ENCODE measurements around the gene IQSEC3. TPM values are rescaled to one million over a fixed set of nuclear protein-coding genes. Genes with fewer than 3 reads are reported as not detected.
A peak's percentile ranks its signal among the peaks of the same experiment; 100 is the strongest.

Gene IQSEC3
- polyA plus RNA-seq, 1 donor from 2014 or later = not detected

- H3K4me3 Mint-ChIP-seq = no peak overlapping the region
- peaks cover 0 to 2% (median 0%) of the 10 kb centered on the region in 3 donors for H3K4me1 Mint-ChIP-seq
- H3K27ac Mint-ChIP-seq = no peak overlapping the region
- no peaks in the 10 kb centered on the region for H3K36me3 Mint-ChIP-seq
- peaks cover 22% of the 10 kb centered on the region for H3K27me3 Mint-ChIP-seq
- H3K9me3 Mint-ChIP-seq = no peaks in the 10 kb centered on the region
Measured at GRCh38 chr12:174124-174523, 107.6 kb downstream of the IQSEC3 start.

DNA sequence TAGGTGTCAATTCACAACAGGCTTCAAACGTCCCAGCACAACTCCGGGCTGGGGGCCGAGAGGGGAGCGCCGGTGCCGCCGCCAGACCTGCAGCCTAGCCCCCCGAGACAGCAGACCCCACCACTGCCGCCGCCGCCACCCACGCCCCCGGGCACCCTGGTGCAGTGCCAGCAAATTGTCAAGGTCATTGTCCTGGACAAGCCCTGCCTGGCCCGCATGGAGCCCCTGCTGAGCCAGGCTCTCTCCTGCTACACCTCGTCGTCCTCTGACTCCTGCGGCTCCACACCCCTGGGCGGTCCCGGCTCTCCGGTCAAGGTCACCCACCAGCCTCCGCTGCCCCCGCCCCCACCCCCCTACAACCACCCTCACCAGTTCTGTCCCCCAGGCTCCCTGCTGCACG lies 108.0 kb downstream of the IQSEC3 start:
- no peak overlapping the region for H3K4me3 Mint-ChIP-seq
- H3K4me1 Mint-ChIP-seq = peaks cover 0 to 2% (median 0%) of the 10 kb centered on the region in 3 donors
- no peak overlapping the region for H3K27ac Mint-ChIP-seq
- no peaks in the 10 kb centered on the region for H3K9me3 Mint-ChIP-seq
- no peaks in the 10 kb centered on the region for H3K36me3 Mint-ChIP-seq
- peaks cover 19% of the 10 kb centered on the region for H3K27me3 Mint-ChIP-seq

- H3K4me3 Mint-ChIP-seq = no peak overlapping the region
- no peak overlapping the region for H3K27ac Mint-ChIP-seq
- H3K4me1 Mint-ChIP-seq = peaks cover 0 to 5% (median 2%) of the 10 kb centered on the region in 3 donors
- peaks cover 16% of the 10 kb centered on the region for H3K27me3 Mint-ChIP-seq
- no peaks in the 10 kb centered on the region for H3K36me3 Mint-ChIP-seq
- H3K9me3 Mint-ChIP-seq = no peaks in the 10 kb centered on the region
Measured at GRCh38 chr12:175250-175649, 108.7 kb downstream of the IQSEC3 start.

DNA sequence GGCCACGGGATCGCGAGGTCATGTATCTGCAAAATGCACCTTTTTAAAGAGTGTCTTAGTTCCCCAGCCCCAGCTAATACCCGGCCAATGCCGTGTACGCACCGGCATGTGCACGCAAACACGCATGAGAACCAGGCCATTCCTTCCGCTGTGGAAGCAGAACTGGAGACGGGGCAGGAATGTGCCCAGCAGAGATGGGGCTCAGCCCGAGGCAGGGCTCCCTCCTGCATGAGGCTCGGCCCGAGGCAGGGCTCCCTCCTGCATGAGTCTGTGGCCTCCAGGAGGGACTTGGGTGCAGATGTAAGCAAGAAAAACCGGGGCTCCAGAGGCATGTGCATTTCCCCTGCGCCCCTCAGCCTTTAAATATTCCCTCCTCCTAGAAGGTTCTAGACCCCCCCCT lies 109.2 kb downstream of the IQSEC3 start:
- H3K4me3 Mint-ChIP-seq = no peak overlapping the region
- no peaks in the 10 kb centered on the region for H3K36me3 Mint-ChIP-seq
- H3K4me1 Mint-ChIP-seq = peaks cover 0 to 7% (median 2%) of the 10 kb centered on the region in 3 donors
- H3K27me3 Mint-ChIP-seq = peaks cover 16% of the 10 kb centered on the region
- H3K27ac Mint-ChIP-seq = no peak overlapping the region
- H3K9me3 Mint-ChIP-seq = no peaks in the 10 kb centered on the region

DNA sequence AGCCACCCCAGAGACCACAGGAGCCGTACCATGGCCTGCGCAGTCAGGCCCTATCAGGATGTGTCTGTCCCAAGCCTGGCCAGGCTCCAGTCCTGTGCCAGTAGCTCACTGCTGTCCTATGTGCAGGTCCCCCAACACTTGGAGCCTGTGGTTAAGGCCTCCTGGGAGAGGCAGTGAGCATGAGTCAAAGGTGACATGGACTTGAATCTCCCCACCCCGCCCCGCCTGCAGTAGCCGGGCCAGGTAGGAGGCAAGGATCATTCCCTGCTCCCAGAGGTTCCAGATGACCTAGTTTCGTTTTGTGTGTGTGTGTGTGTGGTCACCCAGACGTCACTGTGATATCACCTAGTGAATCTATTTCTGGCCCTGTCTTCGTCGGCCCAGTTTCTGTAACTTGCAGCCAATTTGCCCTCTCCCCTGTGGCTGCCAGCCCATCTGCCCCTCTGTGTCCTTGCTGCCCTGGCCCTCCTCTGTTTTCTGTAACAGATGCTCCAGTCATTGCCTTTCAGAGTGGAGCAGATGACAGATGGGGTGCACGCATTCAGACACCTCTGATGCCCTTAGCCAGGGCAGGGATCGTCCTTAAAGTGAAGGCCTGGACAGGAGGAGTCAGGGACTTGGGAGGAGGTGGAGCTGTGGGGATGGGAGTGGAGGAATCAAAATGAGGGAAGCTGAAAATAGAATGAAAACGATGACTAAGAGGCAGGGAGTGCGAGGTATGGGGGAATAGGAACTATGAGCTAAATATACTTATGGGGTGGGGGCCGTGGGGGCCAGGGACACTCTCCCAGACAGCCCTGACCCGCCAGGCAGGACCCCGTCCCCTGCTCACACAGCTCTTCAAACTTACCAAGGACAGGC lies 110.0 kb downstream of the IQSEC3 start:
- Mint-ChIP-seq H3K27ac (no peak overlapping the region), H3K4me1 (peaks cover 0 to 7% (median 2%) of the 10 kb centered on the region in 3 donors), H3K36me3 (no peaks in the 10 kb centered on the region), H3K27me3 (peaks cover 16% of the 10 kb centered on the region), H3K9me3 (no peaks in the 10 kb centered on the region), H3K4me3 (no peak overlapping the region)

- H3K4me1 Mint-ChIP-seq = peaks cover 0 to 7% (median 2%) of the 10 kb centered on the region in 3 donors
- no peaks in the 10 kb centered on the region for H3K36me3 Mint-ChIP-seq
- no peak overlapping the region for H3K4me3 Mint-ChIP-seq
- H3K27ac Mint-ChIP-seq = peak overlapping the region in 1 of 3 donors; percentile 40
- no peaks in the 10 kb centered on the region for H3K9me3 Mint-ChIP-seq
- peaks cover 16% of the 10 kb centered on the region for H3K27me3 Mint-ChIP-seq
Measured at GRCh38 chr12:177336-177979, 110.9 kb downstream of the IQSEC3 start.

- Mint-ChIP-seq H3K27ac (peak overlapping the region in 1 of 3 donors; percentile 40), H3K27me3 (peaks cover 11% of the 10 kb centered on the region), H3K4me3 (no peak overlapping the region), H3K4me1 (peaks cover 0 to 7% (median 2%) of the 10 kb centered on the region in 3 donors), H3K36me3 (no peaks in the 10 kb centered on the region), H3K9me3 (no peaks in the 10 kb centered on the region)
Measured at GRCh38 chr12:177980-178828, 111.6 kb downstream of the IQSEC3 start.

- Mint-ChIP-seq H3K36me3 (peaks cover 2% of the 10 kb centered on the region), H3K27me3 (peaks cover 12% of the 10 kb centered on the region), H3K9me3 (no peaks in the 10 kb centered on the region), H3K27ac (no peak overlapping the region), H3K4me3 (no peak overlapping the region), H3K4me1 (peaks cover 0 to 7% (median 2%) of the 10 kb centered on the region in 3 donors)
Measured at GRCh38 chr12:178829-179109, 112.2 kb downstream of the IQSEC3 start.

DNA sequence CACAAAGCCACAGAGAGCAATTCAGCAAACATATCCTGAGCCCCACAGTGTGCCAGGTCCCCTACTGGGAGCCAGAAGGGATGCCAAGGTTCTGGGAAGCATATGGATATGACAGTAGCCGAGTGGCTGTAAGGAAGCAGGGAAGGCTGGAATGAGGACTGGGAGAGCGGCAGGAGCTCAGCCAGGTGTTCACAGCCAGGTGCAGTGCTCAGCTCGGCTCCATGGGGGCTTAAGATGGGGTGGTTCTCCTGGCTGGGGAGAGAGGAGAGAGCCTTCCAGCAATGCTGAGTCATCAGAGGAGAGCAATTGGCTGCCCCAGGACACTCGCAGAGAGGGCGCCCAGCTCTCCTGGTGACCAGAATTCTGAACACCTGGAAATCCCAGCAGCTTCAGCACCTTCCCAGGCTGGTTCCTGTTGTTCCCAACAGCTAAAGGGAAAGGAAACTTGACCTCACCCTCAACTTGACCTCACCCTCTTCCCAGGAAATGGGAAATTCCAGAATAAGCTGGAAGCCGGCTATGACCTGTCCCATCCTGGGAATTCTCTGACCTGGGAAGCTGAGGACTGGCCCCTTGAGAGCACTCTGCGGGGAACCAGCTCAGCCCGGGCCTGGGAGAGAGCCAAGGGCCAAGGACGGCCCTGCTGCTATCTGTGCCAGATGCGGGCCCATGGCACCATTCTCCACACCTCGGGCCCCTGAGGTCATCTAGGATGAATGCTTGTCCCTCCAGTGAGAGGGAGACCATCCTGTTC lies 112.7 kb downstream of the IQSEC3 start:
- Mint-ChIP-seq H3K27me3 (peaks cover 11% of the 10 kb centered on the region), H3K36me3 (peaks cover 2% of the 10 kb centered on the region), H3K4me3 (no peak overlapping the region), H3K4me1 (peaks cover 0 to 7% (median 2%) of the 10 kb centered on the region in 3 donors), H3K9me3 (no peaks in the 10 kb centered on the region), H3K27ac (no peak overlapping the region)

GRCh38 chr12:179885-180284 lies 113.3 kb downstream of the IQSEC3 start:
- H3K9me3 Mint-ChIP-seq = no peaks in the 10 kb centered on the region
- H3K27ac Mint-ChIP-seq = no peak overlapping the region
- H3K4me3 Mint-ChIP-seq = no peak overlapping the region
- H3K4me1 Mint-ChIP-seq = peaks cover 0 to 7% (median 2%) of the 10 kb centered on the region in 3 donors
- H3K36me3 Mint-ChIP-seq = peaks cover 2% of the 10 kb centered on the region
- H3K27me3 Mint-ChIP-seq = peaks cover 13% of the 10 kb centered on the region

DNA sequence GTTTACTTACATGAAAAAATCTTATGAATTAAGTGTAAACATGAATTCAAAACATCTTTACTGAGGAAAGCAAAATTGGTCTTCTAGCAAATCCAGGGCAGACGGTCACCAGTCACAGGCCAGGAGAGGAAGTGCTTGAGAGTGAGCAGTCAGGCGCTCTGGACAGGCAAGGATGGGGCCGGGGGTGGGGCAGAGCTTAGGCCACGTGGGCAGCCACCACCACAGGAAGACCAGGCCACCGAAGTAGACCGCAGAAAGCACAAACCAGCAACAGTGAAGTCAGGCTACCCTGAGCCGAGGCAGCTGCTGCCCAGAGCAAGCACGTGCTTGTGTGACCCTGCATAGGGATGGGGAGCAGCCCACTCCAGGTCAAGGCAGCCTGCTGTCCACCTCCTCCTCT lies 113.9 kb downstream of the IQSEC3 start:
- Mint-ChIP-seq H3K27me3 (peaks cover 15% of the 10 kb centered on the region), H3K27ac (no peak overlapping the region), H3K9me3 (no peaks in the 10 kb centered on the region), H3K36me3 (peaks cover 2% of the 10 kb centered on the region), H3K4me3 (no peak overlapping the region), H3K4me1 (peaks cover 0 to 7% (median 2%) of the 10 kb centered on the region in 3 donors)

GRCh38 chr12:181921-182320 lies 115.4 kb downstream of the IQSEC3 start:
- Mint-ChIP-seq H3K4me3 (no peak overlapping the region), H3K9me3 (no peaks in the 10 kb centered on the region), H3K36me3 (peaks cover 2% of the 10 kb centered on the region), H3K27me3 (peaks cover 14% of the 10 kb centered on the region), H3K4me1 (peaks cover 0 to 7% (median 2%) of the 10 kb centered on the region in 3 donors), H3K27ac (no peak overlapping the region)

DNA sequence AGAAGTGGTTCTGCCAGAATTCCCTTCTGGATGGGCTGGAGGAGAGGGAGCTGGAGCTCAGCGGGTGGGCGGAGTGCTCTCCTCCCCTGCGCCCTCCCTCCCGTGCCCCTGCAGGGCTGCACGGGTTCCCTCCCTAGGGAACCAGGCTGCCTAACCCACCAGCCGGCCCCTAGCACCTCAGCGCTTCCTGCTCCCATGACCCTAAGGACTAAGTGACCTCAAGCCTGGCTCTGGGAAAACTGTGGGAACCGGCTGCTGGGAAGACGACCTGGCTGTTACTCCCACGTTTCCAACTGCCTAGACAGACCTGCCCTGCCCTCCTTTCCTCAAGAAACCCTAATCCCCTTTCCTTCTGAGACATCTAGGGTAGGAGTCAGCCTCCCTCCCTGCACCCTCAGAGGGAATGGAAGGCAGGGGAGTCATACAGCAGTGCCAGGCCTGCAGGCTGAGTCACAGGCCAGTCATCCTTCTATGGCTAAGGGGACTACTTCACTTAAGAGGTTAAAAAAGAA lies 115.9 kb downstream of the IQSEC3 start:
- H3K27me3 Mint-ChIP-seq = peaks cover 16% of the 10 kb centered on the region
- H3K4me1 Mint-ChIP-seq = peaks cover 0 to 7% (median 2%) of the 10 kb centered on the region in 3 donors
- H3K9me3 Mint-ChIP-seq = no peaks in the 10 kb centered on the region
- no peak overlapping the region for H3K27ac Mint-ChIP-seq
- peaks cover 2% of the 10 kb centered on the region for H3K36me3 Mint-ChIP-seq
- no peak overlapping the region for H3K4me3 Mint-ChIP-seq

GRCh38 chr12:184811-185575 lies 118.4 kb downstream of the IQSEC3 start:
- peak overlapping the region in 1 of 3 donors; percentile 40 for H3K27ac Mint-ChIP-seq
- peaks cover 22% of the 10 kb centered on the region for H3K27me3 Mint-ChIP-seq
- peaks cover 0 to 11% (median 0%) of the 10 kb centered on the region in 3 donors for H3K4me1 Mint-ChIP-seq
- no peaks in the 10 kb centered on the region for H3K9me3 Mint-ChIP-seq
- H3K4me3 Mint-ChIP-seq = peak overlapping the region in 1 of 4 donors; percentile 58
- peaks cover 2% of the 10 kb centered on the region for H3K36me3 Mint-ChIP-seq

Data from IgD-negative memory B cell (primary cell).